Measurements from ENCODE around the gene TMEM106B.

GRCh38 chr7:12174931-12175330, 36.2 kb upstream of the TMEM106B start:
- TF ChIP-seq ESRRG (CRISPR knock-in tag; IDR thresholded peaks at IDR 0.05), result no peak
- no peak for TF ChIP-seq PATZ1 (CRISPR knock-in tag; IDR thresholded peaks at IDR 0.05; ENCODE audit: borderline replicate concordance)
- no peak for TF ChIP-seq CSDC2 (CRISPR knock-in tag; IDR thresholded peaks at IDR 0.05)
- no peak for TF ChIP-seq ZFP3 (CRISPR knock-in tag; IDR thresholded peaks at IDR 0.05)

All from SK-N-SH treated with all-trans-retinoic acid at 6 μM for 48 hours (cell line).